Mucosa of gallbladder (tissue), 1 donor: Measurements from ENCODE around the gene ATAD1. TPM values are rescaled to one million over a fixed set of nuclear protein-coding genes. Genes with fewer than 3 reads are reported as not detected.
A peak's percentile ranks its signal among the peaks of the same experiment; 100 is the strongest.
"Not testable (repeated sequence)": the region's sequence is repeated elsewhere in the genome, so short reads cannot be mapped to it uniquely, and the experiment has no call there.

Experiments used
- DNase-seq: peaks from one replicate; pipeline ENCODE4 v3.0.0-alpha.2; 2020; ENCODE audit warnings: low spot score
- total RNA-seq: library from RNA; stranded (reverse); gene quantifications from one replicate; pipeline ENCODE4 v1.2.1, GENCODE V29; 2021
- donor health status: DM: no; HTN: no; CAD: no.

Gene ATAD1, protein sequence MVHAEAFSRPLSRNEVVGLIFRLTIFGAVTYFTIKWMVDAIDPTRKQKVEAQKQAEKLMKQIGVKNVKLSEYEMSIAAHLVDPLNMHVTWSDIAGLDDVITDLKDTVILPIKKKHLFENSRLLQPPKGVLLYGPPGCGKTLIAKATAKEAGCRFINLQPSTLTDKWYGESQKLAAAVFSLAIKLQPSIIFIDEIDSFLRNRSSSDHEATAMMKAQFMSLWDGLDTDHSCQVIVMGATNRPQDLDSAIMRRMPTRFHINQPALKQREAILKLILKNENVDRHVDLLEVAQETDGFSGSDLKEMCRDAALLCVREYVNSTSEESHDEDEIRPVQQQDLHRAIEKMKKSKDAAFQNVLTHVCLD
- total RNA-seq = 39.2 TPM

DNA sequence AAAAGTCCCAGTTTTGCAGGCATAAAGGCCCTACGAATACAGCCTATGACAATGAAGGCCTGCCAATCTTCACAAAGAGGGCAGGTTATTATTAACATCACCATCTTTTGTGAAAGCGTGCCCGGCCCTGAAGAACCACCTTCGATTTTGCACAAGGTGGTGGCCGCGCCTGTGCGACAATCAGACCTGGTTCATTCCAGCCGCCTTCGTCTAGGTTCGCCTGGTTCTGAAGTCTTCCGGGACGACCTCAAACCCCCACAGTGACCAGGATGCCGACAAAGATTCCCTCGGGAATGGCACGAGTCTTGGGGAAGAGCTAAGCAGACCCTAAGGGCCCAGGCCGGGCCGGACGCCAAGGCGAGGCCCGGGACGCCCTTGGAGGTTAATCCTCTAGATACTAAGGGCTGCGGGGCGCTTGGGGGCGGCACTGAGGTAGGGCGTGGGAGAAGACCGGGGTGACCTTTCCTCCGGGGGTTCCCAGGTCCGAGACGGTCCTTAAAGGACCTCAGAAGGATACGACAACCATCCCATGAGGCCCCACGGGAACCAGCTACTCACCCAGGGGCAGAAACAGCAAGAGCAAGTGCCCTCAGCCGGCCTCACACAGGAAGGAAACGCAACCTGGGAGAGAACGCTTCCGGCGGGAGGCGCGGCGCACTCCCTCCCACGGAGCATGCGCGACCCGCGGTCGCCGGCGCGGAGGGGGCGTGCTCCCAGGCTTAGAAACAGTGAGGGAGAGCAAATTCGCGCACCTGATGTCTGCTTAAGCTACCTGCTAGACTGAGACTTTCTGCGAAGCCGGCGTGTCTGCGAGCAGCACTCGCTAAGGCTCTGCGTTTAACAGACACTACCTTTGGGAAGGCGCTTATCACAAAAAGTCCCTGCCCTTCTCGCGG lies at the start of gene ATAD1:
Gene ATAD1, minus strand, starts transcription at position 618 of the 896 bp plus-strand sequence. CDS start 3,627 bp downstream, outside the sequence.
- DNase-seq = peak; percentile 83

DNA sequence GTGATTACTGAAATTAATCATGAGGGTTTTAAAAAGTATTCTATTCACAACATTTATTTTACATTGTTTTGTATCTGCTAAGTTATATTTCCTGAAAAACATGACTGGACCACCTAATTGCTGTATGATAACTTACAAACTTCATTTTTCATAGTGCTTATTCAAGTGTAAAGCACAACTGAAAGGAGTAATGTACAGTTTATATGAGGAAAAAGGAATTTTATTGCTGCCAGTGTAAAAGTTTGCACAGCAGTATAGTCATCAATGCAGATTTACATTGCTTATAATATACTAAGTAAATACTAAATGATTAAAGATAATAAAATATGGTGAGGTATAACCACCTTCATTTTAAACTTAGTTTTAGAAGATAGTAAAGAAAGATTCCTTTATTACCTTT lies 49.4 kb upstream of the ATAD1 start:
- no peak for DNase-seq

DNA sequence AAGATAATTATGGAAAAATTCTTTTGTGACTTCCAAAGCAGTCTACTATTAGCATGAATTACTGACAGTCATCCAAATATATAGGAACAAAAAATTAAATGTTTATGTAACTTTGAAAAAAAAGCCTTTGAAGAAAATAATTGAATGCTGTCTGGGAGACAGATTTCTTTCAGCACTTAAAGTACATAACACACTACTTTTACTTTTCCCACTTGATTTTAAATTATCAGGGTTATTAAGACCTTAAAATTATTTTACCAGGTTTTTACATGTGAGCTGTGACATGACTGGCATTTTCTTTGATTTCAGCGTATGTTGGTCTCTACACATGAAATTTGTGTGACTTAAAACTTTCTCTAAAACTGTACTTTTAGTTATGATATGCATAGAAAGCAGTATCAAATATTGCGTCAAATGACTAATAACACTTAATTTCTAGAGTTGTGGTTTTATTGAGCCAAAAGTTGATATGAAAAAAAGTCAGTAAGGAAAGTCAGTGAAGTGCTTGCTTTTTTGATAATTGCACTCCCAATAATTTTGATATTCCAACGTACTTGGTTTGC lies 48.5 kb upstream of the ATAD1 start:
- DNase-seq = no peak

DNA sequence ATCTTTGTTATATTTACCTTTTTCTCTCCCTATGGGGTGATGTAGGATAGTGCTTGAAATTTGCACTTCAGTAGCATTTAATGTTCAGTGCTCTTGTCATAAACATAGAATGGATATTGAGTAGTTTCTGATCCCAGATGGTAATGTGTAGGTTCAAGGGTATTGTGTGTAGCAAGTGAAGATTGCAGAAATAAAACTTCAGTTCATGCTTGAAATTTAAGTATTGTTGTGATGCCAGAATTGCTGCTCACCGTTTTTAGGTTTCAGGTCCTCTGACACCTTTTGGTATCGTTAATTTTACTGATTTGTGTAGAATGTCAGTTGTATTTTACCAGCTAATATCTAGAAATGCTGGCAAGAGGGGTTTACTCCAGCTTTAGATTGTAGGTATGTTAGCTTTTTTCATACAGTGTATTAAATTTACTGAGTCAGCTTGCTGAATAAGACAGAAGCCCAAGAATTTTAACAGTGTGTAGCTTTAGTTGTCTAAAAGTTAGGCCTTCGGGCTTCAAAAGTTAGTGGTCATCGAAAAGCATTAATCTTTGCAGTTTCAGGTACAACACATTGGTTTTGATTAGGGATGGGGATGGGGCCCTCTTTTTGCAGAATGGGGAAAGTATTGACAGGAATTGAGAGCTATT lies 47.3 kb upstream of the ATAD1 start:
- DNase-seq = no peak

DNA sequence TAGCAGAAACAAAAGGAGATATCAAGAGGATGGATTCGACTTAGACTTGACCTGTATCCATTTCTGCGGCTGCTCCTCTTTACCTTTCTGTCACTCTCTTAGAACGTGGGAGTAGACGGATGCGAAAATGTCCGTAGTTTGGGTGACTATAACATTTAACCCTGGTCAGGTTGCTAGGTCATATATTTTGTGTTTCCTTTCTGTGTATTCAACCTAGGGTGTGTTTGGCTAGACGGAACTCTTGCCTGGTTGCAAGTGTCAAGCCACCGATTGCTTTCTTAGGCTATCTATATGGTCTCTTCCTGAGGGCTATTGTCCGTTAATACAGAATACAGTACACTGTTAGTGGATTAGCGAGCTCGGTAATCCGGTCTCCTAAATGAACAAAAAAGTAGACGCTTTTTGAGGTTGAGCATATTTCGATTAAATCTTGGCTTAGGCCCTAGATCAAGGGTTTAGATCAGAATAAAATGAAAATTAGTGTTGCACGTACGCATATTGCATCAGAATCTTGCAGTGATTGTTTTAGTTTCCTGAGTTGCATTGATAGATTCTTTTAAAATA lies 46.6 kb upstream of the ATAD1 start:
- no peak for DNase-seq

DNA sequence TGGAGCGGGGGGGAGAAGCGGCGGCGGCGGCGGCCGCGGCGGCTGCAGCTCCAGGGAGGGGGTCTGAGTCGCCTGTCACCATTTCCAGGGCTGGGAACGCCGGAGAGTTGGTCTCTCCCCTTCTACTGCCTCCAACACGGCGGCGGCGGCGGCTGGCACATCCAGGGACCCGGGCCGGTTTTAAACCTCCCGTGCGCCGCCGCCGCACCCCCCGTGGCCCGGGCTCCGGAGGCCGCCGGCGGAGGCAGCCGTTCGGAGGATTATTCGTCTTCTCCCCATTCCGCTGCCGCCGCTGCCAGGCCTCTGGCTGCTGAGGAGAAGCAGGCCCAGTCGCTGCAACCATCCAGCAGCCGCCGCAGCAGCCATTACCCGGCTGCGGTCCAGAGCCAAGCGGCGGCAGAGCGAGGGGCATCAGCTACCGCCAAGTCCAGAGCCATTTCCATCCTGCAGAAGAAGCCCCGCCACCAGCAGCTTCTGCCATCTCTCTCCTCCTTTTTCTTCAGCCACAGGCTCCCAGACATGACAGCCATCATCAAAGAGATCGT lies 46.0 kb upstream of the ATAD1 start:
- DNase-seq = not testable (repeated sequence)

DNA sequence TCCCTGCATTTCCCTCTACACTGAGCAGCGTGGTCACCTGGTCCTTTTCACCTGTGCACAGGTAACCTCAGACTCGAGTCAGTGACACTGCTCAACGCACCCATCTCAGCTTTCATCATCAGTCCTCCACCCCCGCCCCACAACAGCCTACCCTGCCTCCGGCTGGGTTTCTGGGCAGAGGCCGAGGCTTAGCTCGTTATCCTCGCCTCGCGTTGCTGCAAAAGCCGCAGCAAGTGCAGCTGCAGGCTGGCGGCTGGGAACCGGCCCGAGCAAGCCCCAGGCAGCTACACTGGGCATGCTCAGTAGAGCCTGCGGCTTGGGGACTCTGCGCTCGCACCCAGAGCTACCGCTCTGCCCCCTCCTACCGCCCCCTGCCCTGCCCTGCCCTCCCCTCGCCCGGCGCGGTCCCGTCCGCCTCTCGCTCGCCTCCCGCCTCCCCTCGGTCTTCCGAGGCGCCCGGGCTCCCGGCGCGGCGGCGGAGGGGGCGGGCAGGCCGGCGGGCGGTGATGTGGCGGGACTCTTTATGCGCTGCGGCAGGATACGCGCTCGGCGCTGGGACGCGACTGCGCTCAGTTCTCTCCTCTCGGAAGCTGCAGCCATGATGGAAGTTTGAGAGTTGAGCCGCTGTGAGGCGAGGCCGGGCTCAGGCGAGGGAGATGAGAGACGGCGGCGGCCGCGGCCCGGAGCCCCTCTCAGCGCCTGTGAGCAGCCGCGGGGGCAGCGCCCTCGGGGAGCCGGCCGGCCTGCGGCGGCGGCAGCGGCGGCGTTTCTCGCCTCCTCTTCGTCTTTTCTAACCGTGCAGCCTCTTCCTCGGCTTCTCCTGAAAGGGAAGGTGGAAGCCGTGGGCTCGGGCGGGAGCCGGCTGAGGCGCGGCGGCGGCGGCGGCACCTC lies 45.3 kb upstream of the ATAD1 start, which contains the start of the genes KLLN and PTEN:
Gene KLLN, minus strand, starts transcription at position 481 of the 891 bp plus-strand sequence. CDS start 1,046 bp downstream, outside the sequence.
Gene PTEN, plus strand, starts transcription at position 573 of the 891 bp plus-strand sequence. CDS start 845 bp downstream, outside the sequence.
- DNase-seq = peak; percentile 93

DNA sequence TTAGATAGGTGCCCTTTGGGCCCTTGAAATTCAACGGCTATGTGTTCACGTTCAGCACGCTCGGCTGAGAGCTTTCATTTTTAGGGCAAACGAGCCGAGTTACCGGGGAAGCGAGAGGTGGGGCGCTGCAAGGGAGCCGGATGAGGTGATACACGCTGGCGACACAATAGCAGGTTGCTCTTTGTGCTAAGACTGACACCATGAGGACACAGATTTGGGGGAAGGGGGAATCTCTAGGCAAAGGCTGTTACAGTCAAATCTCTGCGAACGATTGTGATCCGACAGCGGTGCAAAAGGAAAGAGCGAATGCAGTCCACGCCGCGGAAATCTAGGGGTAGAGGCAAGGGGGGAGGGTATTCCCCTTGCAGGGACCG lies 44.6 kb upstream of the ATAD1 start:
- DNase-seq = no peak

DNA sequence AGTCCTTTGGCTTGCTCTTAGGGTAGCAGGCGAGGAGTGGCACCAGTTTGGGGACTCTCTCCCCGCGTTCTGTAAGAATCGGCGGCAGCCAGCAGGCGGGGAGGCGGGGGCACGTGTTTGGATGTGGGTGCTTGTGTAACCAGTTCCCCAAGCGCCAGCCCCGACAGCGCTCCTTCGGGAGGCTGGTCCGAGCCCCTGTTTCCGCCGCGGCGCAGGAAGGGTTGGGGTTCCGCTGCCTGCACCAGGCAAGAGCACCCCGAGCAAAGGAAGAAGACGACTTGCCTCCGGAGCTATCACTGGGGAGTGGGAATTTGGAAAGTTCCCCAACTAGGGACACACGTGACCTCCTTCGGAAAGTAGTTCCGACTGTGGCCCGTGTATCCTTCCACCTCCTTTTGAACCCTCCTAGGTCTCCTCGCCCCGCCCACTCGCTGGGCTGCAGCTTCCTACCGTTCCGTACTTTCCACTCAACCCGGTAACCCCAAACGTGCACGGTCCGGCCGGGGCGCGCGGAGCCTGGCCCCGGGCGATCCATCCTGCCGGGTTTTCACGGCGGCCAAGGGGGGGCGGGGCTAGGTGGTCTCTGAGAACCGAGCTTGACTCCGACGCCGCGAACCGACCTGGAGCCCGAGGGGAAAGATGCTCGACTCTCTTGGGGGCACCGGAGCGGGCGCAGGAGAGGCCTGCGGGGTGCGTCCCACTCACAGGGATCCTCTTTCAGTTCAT lies 44.1 kb upstream of the ATAD1 start:
- peak; percentile 97 for DNase-seq

DNA sequence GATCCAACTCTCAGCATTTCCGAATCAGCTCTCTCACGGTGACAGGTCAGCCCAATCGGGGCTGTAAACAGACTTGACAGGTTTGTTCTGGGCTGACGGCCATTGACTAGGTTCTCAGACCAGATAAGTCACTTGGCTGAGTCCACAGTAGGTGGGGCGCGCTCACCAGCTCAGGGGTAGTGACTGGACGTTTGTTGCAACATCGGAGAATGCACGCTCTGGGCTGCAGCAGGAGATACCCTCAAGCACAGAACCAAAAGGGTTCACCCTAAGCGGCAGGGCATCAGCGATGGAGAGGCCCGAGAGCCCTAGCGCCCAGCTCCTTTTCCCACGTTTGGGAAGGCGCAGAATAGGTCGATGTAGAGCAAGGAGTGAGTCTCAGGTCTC lies 43.5 kb upstream of the ATAD1 start:
- DNase-seq = peak; percentile 76

DNA sequence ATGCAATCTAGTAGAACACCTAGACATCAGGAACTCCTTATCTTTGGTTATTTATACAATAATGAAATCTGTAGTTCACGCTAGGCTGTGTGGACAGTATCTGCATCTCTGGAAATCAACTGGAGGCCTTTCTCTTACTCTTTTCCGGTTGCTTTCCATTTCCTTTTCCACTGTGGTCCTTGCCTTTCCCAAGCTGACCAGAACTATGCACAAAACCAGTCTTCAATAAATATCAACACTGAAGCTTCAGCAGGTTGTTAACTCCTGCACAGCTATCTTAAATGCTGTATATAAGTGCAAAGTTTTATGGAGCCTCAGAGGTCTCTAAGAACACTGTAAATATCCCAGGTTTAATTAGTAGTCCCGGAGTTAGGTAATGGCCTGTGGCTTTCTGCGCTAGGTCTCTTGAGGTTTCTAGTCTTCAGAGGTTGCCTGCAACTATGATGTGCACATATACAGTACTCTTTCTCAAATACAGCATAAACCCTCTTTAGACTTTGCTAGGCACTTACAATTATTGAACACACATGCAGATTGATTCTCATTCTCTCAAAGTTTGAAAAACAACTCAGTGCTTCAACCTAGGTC lies 42.9 kb upstream of the ATAD1 start:
- DNase-seq = no peak

DNA sequence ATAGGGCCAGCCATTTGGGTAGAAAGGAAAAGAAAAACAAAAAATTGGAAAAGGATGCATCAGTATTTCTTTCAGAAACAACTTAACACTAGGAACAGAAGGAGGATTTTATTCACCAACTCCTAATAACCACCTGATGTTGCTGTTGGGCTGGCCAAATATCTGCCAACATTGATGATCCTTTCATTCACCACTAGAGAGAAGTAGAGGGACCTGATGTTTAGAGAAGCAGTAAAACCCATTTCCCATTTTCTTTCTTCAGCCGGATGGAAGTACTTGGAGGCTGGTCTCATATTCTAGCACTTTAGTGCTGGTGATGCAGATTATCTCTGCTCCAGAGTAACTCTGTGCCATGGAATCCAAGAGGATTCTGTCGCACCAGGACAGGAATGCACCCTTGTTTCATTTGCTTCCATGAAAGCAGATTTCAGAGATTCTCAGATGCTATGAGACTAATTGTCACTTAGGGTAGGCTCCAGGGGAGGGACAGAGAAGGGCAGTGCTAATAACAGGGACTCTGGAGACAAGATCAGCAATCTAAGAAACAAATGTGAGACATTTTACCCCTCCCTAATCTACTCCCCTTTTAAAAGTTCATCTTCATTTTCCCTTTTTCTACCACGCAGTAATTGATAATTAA lies 42.2 kb upstream of the ATAD1 start:
- peak; percentile 43 for DNase-seq

DNA sequence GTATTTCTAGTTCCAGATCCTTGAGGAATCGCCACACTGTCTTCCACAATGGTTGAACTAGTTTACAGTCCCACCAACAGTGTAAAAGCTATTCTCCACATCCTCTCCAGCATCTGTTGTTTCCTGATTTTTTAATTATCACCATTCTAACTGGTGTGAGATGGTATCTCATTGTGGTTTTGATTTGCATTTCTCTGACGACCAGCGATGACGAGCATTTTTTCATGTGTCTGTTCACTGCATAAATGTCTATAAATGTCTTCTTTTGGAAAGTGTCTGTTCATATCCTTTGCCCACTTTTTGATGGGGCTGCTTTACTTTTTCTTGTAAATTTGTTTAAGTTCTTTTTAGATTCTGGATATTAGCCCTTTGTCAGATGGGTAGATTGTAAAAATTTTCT lies 37.6 kb upstream of the ATAD1 start:
- DNase-seq = not testable (repeated sequence)

DNA sequence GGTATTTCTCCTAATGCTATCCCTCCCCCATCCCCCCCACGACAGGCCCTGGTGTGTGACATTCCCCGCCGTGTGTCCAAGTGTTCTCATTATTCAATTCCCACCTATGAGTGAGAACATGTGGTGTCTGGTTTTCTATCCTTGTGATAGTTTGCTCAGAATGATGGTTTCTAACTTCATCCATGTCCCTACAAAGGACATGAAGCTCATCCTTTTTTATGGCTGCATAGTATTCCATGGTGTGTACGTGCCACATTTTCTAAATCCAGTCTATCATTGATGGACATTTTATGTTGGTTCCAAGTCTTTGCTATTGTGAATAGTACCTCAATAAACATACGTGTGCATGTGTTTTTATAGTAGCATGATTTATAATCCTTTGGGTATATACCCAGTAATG lies 37.2 kb upstream of the ATAD1 start:
- not testable (repeated sequence) for DNase-seq

DNA sequence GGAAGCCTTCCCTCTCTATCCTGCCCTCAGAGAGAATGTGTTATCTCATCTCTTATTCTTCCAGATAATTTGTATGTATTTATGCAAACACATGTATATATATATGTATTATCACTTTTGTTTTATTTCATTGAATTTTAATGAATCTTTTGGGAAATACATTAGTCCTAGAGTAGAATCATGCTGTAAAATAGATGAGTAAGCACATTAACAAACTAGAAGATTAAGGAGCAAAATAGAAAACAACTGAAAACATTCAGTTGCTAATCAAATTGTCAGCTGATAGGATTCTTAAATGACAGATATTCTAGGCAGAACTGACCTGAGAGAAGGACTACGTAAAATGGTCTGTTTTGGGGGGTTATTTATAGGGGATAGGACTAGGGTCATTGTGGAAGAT lies 34.1 kb upstream of the ATAD1 start:
- DNase-seq = no peak

DNA sequence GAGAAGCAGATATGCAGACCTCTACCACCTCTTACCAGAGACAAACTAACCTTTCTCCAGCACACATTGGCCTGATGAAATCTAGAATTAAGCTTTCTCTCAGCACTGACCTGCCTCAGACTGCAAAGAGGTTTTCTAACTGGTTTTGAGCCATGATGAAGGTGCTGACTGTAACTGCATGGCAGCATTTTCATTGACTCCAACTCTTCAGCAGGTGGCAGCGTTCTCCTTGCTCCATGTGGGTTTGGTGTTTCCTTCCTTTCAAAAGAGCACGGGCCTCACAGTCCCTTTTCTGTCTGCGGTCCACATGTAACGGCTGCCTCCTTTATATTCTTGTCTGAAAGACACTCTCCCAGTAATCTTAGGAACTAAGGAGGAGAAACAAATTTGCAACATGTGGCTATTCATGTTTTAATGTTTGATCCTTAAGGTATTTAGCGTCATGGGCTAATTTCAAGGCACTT lies 32.7 kb upstream of the ATAD1 start:
- peak; percentile 64 for DNase-seq

DNA sequence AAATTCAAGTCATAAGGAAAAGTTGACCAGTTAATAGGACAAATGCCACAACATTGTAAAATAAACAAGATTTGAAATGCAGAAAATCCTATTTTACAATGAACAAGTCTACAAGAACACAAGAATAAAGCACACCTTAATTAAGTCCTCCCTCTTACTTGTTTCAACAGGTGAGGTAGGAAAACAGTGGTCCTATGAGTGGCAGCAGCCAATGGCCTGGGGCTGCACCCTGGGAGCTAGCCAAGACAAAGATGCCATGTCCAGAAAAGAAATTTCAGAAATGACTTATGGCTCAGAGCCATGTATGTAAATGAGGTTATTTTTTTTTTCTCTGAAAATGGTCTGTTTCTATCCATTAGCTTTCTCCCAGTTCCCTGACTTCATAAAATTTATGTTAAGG lies 31.0 kb upstream of the ATAD1 start:
- no peak for DNase-seq

DNA sequence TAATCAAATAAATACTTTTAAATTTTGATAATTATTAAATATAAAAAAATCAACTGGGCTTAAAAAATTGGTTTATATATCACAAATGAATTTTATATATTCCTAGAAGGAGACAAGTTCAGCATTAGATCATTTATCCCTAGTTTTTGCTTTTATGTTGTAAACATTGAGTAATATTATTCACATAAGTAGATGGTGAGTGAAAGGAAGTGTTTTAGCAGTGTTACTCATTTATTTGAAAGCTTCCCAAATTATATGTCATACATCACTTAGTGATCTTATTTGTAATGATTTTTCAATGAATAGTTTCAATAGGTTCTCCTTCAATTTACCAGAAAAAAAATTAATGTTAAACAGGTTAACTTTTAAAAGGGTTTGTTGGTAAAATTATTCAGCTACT lies 29.5 kb upstream of the ATAD1 start:
- no peak for DNase-seq
